Keratinocyte (primary cell): ENCODE data around the gene COQ9. TPM values are rescaled to one million over a fixed set of nuclear protein-coding genes. Genes with fewer than 3 reads are reported as not detected.
A peak's percentile ranks its signal among the peaks of the same experiment; 100 is the strongest.

ENCODE experiments used
- DNase-seq: peaks from one replicate; pipeline ENCODE4 v3.0.0-alpha.2; 2011; ENCODE audit warnings: low read depth, missing footprints, low spot score
- FAIRE-seq: peaks from 2 replicates; lab custom pipeline; 2011; peaks lifted over from hg19 to GRCh38; lab: Jason Lieb, UNC
- H2AFZ ChIP-seq: 2 replicates; pipeline ENCODE4 v1.6.0; 2012; ENCODE audit warnings: low read length, control low read depth, inconsistent platforms; ENCODE audit not compliant: control insufficient read depth
- H3K27ac ChIP-seq: 2 replicates; pipeline ENCODE4 v1.5.1; 2011; ENCODE audit warnings: low read length; ENCODE audit not compliant: control insufficient read depth, insufficient read depth
- H3K27me3 ChIP-seq: 3 replicates; pipeline ENCODE4 v1.6.0; 2011; ENCODE audit warnings: low read length; ENCODE audit not compliant: control insufficient read depth, insufficient read depth; ENCODE audit errors: extremely low read depth
- H3K36me3 ChIP-seq, 2 experiments: 2 replicates in 1 of 2; 3 replicates in 1 of 2; pipeline ENCODE4 v1.5.1; 2011; ENCODE audit warnings: low read length in 2 of 2, mild to moderate bottlenecking in 1 of 2; ENCODE audit not compliant: control insufficient read depth in 2 of 2, insufficient read depth in 2 of 2; ENCODE audit errors: extremely low read depth in 1 of 2
- H3K4me1 ChIP-seq: 3 replicates; pipeline ENCODE4 v1.5.1; 2011; ENCODE audit warnings: low read length; ENCODE audit not compliant: control insufficient read depth, insufficient read depth; ENCODE audit errors: extremely low read depth
- H3K4me2 ChIP-seq: 3 replicates; pipeline ENCODE4 v1.6.0; 2011; ENCODE audit warnings: low read depth, low read length; ENCODE audit not compliant: control insufficient read depth, insufficient read depth; ENCODE audit errors: extremely low read depth
- H3K4me3 ChIP-seq, 3 experiments: fragments of 200-600 bp in 1 of 3; sonication (generic) in 1 of 3; 2 replicates in 2 of 3; 3 replicates in 1 of 3; pipeline ENCODE4 v1.5.1; 2011 to 2016; ENCODE audit warnings: low read length in 3 of 3, mild to moderate bottlenecking in 3 of 3, control low read depth in 2 of 3, inconsistent platforms in 1 of 3, low read depth in 1 of 3, mixed read lengths in 1 of 3, mixed run types in 1 of 3, moderate library complexity in 1 of 3; ENCODE audit not compliant: control insufficient read depth in 2 of 3, insufficient read depth in 2 of 3; ENCODE audit errors: extremely low read depth in 1 of 3
- H3K79me2 ChIP-seq: 2 replicates; pipeline ENCODE4 v1.6.0; 2012; ENCODE audit warnings: low read length; ENCODE audit not compliant: control insufficient read depth, insufficient read depth
- H3K9ac ChIP-seq: 3 replicates; pipeline ENCODE4 v1.6.0; 2011; ENCODE audit warnings: low read length; ENCODE audit not compliant: control insufficient read depth, insufficient read depth; ENCODE audit errors: extremely low read depth
- H3K9me1 ChIP-seq: 3 replicates; pipeline ENCODE4 v1.6.0; 2011; ENCODE audit warnings: low read length; ENCODE audit not compliant: control insufficient read depth, insufficient read depth; ENCODE audit errors: extremely low read depth
- H3K9me3 ChIP-seq: 2 replicates; pipeline ENCODE4 v1.5.1; 2012; ENCODE audit warnings: low read depth, low read length; ENCODE audit not compliant: control insufficient read depth
- H4K20me1 ChIP-seq: 3 replicates; pipeline ENCODE4 v1.6.0; 2011; ENCODE audit warnings: low read length; ENCODE audit not compliant: control insufficient read depth, insufficient read depth; ENCODE audit errors: extremely low read depth
- EZH2 ChIP-seq: IDR thresholded peaks from one replicate; pipeline ENCODE4 v1.6.1; 2012; ENCODE audit warnings: inconsistent platforms, mild to moderate bottlenecking, low read length, moderate library complexity
- dilution Hi-C: fragments of 300-500 bp; cut with MboI; formaldehyde crosslinking; loops from one replicate; pipeline ENCODE4 v1.7.0; 2020; ENCODE audit warnings: low sequenced_read_pairs; ENCODE audit not compliant: extremely low pct_ligation_motif_present
- polyA plus RNA-seq, 5 experiments: library from polyadenylated mRNA; depleted of rRNA in 3 of 5; stranded (reverse) in 3 of 5; stranded (forward) in 1 of 5; unstranded in 1 of 5; fragments of >200 nt; gene quantifications; 1 replicate in 1 of 5; 2 replicates in 3 of 5; 3 replicates in 1 of 5; pipeline versions ENCODE4 v1.2.1 to v1.2.3, GENCODE V29; 2011 to 2012; ENCODE audit warnings: missing spikeins in 2 of 5, low read depth in 1 of 5, low replicate concordance in 1 of 5
- TF ChIP-seq, protein P1 (sequence below), 3 experiments: IDR thresholded peaks in 1 of 3; conservative IDR thresholded peaks in 1 of 3; optimal IDR thresholded peaks in 1 of 3; 2 replicates in 2 of 3; 3 replicates in 1 of 3; pipeline versions ENCODE3 to v1.5.1; 2011; ENCODE audit warnings: low read length in 3 of 3, mild to moderate bottlenecking in 3 of 3, moderate library complexity in 2 of 3, control low read depth in 1 of 3, inconsistent platforms in 1 of 3; ENCODE audit not compliant: insufficient read depth in 2 of 3; ENCODE audit errors: extremely low read depth in 1 of 3

Gene COQ9
- polyA plus RNA-seq, 1 donor (not counting 4 experiments of a cell fraction or from before 2014, with no cell fraction given) = 62.8 TPM

DNA sequence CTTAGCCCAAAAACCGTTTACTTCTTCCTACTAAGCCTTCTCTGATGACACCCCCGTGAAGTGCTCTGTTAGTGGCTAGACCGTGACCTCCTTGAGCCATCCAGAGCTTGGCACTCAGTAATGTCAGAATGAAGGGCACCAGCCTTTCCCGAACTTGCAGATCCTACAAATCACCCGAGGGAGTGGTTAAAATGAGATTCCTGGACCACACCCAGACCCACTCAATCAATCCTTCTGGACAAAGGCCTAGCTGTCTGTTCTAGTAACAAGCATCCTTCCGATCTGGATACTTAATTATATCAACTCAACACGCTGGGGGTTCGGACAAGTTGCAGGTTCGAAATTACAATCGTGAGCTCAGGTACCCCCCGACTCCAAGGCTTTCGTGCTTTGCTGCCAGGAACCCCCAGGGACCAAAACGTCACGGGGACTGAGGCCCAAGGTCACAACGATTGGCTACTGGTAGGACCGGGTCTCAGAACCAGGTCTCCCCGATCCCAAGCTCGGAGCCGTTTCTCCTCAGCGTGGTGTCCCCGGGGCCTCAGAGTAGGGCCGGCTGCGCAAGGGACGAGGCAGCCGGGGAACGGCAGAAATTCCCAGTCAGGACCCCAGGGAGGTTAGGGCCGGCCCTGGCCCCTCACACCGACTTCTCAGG, 621 bp upstream of the COQ9 start:
- peaks cover 0 to 2% of the 10 kb centered on the region in 2 experiments for H3K36me3 ChIP-seq
- TF ChIP-seq, protein P1, sequence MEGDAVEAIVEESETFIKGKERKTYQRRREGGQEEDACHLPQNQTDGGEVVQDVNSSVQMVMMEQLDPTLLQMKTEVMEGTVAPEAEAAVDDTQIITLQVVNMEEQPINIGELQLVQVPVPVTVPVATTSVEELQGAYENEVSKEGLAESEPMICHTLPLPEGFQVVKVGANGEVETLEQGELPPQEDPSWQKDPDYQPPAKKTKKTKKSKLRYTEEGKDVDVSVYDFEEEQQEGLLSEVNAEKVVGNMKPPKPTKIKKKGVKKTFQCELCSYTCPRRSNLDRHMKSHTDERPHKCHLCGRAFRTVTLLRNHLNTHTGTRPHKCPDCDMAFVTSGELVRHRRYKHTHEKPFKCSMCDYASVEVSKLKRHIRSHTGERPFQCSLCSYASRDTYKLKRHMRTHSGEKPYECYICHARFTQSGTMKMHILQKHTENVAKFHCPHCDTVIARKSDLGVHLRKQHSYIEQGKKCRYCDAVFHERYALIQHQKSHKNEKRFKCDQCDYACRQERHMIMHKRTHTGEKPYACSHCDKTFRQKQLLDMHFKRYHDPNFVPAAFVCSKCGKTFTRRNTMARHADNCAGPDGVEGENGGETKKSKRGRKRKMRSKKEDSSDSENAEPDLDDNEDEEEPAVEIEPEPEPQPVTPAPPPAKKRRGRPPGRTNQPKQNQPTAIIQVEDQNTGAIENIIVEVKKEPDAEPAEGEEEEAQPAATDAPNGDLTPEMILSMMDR (optimal IDR thresholded peaks at IDR 0.05 in 1 of 3, IDR thresholded peaks at IDR 0.05 in 1 of 3, conservative IDR thresholded peaks at IDR 0.05 in 1 of 3; ENCODE audit: extremely low read depth in 1 of 3, insufficient read depth in 2 of 3, low read length in 3 of 3) = no peak
- no peak for TF ChIP-seq EZH2
- peak overlapping the region; percentile 83 for H3K27ac ChIP-seq
- DNase-seq (peak; percentile 30), FAIRE-seq (no peak)
- peaks cover 57% of the 10 kb centered on the region for H3K79me2 ChIP-seq
- H3K4me2 ChIP-seq = peak overlapping the region; percentile 95
- peak overlapping the region; percentile 97 to 98 (median 98) for H3K4me3 ChIP-seq
- peaks cover 4% of the 10 kb centered on the region for H3K9me1 ChIP-seq
- dilution Hi-C loops = no loop called here
- H4K20me1 ChIP-seq = no peaks in the 10 kb centered on the region
- H2AFZ ChIP-seq = peak overlapping the region; percentile 83
- H3K9me3 ChIP-seq = no peaks in the 10 kb centered on the region
- peak overlapping the region; percentile 96 for H3K9ac ChIP-seq
- peaks cover 12% of the 10 kb centered on the region for H3K4me1 ChIP-seq
- no peaks in the 10 kb centered on the region for H3K27me3 ChIP-seq

DNA sequence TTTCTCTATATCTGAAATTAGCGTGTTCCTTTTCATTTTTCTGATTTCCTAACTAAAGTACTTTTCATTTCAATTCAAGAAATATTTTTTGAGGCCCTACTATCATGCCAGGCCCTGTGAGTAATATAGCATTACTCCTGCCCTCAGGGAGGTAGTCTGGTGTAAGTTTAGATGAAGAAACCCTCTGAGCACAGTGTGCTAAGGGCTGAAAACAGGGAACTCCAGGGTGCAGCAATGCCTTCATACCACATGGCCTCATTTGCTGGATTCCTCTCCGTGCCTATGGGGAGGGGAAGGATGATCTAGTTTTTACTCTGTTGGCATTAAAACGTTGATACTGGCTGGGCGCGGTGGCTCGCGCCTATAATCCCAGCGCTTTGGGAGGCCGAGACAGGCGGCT, 4.7 kb downstream of the COQ9 start:
- no peak overlapping the region for H3K9ac ChIP-seq
- peaks cover 4% of the 10 kb centered on the region for H3K4me1 ChIP-seq
- H3K27me3 ChIP-seq = no peaks in the 10 kb centered on the region
- H3K27ac ChIP-seq = no peak overlapping the region
- H3K9me3 ChIP-seq = no peaks in the 10 kb centered on the region
- H3K9me1 ChIP-seq = no peaks in the 10 kb centered on the region
- DNase-seq (no peak), FAIRE-seq (no peak)
- no peaks in the 10 kb centered on the region for H4K20me1 ChIP-seq
- dilution Hi-C loops = no loop called here
- peaks cover 9% of the 10 kb centered on the region for H3K79me2 ChIP-seq
- no peak overlapping the region for H3K4me3 ChIP-seq
- no peak for TF ChIP-seq EZH2
- TF ChIP-seq, protein P1 (optimal IDR thresholded peaks at IDR 0.05 in 1 of 3, IDR thresholded peaks at IDR 0.05 in 1 of 3, conservative IDR thresholded peaks at IDR 0.05 in 1 of 3; ENCODE audit: extremely low read depth in 1 of 3, insufficient read depth in 2 of 3, low read length in 3 of 3) = no peak
- H3K4me2 ChIP-seq = no peak overlapping the region
- H2AFZ ChIP-seq = no peak overlapping the region
- peaks cover 14 to 22% of the 10 kb centered on the region in 2 experiments for H3K36me3 ChIP-seq
